Stimulated activated CD4-positive, alpha-beta T cell treated with anti-CD3 and anti-CD28 coated beads, Interleukin-12 subunit alpha, Interleukin-12 subunit beta, amount 100 ng/mL, for 24 hours (primary cell): ENCODE results near the gene ITGA11.
"Not testable (repeated sequence)": the region's sequence is repeated elsewhere in the genome, so short reads cannot be mapped to it uniquely, and the experiment has no call there.

Source experiments
- DNase-seq, 2 experiments: peaks; one replicate each; pipeline ENCODE4 v3.0.0-alpha.2; 2020; ENCODE audit warnings: low read depth in 2 of 2

The ITGA11 gene

GRCh38 chr15:68411343-68411675, 20.7 kb downstream of the ITGA11 start:
- no peak for DNase-seq

- DNase-seq: no peak
Observed at GRCh38 chr15:68410466-68411342, 21.3 kb downstream of the ITGA11 start.

GRCh38 chr15:68409736-68410370, 22.1 kb downstream of the ITGA11 start:
- DNase-seq: no peak

DNA sequence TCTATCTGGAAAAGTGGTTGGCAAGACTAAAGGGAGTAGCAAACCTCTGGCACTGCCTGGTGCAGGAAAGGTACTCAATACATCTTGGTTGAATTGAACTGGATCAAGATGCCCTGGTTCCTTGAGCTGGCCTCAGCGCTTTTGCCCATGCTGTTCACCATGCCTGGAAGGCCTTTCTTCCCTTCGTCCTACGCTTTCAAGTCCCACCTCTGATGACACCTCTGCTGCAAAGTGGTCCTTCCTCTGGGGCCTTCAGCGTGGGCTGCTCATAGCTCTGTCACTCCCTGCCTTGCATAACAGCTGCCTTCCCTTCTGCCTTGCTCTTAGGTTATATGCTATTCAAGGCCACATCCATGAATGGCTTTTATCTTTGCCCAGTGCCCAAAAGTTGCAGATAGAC, 23.0 kb downstream of the ITGA11 start:
- no peak for DNase-seq

DNA sequence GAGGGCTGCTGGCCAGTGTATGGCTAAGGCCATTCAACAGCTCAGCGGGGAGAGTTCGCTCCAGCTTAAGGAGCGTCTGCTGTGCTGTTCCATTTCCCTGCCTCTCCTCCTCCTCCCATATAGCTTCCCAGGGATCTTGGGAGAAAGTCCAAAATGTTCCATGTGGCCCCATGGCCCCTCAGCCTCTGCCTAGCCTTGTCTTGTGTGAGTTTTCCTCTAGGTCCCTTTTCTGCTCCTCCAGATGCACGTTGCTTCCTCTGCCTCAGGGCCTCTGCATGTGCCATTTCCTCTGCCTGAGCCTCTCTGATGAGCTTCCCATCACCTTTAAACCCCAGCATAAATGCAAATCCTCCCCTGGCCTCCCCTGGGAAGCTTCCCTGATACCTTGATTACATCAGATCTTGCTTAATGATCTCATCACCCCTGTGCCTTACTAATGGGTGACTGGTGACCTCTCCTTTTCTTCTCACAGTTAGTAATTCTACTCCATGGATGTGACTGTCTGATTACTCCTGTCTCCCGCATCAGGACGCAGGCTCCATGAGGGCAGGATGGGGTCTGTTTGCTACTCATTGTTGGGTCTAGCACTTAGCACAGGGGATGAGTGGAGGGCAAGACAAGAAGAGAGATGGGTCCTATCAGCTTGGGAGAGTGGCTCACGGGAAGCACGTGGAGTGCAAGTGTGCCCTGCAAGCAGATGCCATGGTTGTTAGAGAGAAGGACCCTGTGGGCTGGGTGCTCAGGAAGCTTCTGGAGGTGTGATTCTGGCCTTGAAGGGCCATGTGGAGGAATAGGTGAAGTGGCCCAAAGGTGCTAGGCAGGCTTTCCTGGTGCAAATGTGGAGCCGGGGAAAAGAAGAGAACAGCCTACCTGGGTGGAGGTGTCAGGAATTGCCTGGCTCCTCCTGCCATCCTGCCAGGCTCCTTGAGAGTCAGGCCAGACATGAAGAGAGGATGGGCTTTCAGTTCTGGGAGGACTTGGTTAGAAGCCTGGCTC, 23.8 kb downstream of the ITGA11 start:
- DNase-seq: no peak

DNA sequence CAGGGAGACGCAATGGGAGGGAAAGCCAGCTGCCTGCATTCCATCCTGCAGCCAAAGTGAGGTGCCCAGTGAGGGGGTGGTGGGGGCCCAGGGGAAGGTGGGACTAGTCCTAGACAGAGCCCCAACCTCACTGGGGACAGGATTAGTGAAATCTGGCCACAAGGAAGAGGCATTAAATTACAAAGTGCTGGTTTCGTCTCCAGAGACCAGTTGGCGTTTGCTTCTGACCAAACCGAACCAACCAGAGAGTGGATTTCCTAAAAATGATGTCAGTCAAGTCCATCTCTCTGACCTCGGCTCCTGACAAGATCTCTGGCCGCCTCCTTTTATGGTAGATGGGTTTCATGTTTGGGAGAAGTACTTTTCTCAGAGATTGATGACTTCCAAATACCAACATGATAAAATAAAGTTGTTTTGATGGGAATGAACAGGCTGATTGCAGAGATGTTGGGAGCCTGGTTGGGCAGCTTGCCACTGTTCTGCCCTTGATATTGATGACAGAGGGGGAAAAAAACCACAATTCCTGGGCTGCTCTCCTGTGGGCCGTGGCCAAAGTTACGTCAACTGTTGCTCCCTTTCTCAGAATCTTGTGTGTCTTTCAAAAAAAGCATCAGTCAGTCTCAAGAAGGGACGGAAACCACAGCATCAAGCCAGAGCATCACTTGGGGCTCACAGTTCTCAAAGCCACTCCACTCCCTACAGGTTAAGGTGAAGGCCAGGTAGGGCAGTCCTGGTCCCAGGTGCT, 24.6 kb downstream of the ITGA11 start:
- DNase-seq: no peak

DNA sequence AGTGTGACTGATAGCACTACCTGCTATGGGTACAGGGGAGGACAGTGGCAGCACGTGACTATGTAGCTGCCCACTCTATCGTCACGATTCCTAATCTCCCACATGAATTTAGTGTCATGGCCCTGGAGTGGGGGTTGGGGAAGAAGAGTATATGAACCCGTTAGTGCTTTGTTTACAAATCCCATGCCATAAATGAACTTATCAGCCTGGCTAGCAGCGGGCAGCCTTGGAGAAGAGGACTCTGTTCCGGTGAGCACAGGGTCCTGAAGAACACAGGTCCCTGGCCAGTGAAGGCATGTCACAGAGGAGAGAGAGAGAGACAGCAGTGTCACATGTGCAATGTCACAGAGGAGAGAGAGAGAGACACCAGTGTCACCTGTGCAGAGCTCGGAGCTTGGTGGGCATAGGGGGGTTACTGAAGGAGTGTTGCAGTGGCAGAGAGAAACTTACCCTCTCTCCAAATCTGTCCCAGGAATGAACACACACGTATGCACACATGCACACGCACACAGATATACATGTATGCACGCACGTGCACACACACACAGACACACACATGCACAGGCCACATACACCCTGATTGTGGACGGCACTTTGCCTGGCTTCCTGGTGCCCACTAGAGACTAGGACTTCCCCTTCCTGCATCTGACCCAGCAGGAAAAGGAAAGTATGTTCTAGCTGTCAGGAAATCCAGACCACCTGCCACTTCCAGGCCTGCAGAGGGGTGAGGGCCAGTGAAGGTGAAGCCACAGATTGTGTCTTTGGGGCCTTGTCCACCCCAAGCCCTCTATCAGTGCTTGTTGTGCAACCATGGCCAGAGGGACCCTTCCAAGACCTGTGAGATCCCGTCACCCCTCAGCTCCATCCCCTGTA, 26.3 kb downstream of the ITGA11 start:
- no peak for DNase-seq

DNA sequence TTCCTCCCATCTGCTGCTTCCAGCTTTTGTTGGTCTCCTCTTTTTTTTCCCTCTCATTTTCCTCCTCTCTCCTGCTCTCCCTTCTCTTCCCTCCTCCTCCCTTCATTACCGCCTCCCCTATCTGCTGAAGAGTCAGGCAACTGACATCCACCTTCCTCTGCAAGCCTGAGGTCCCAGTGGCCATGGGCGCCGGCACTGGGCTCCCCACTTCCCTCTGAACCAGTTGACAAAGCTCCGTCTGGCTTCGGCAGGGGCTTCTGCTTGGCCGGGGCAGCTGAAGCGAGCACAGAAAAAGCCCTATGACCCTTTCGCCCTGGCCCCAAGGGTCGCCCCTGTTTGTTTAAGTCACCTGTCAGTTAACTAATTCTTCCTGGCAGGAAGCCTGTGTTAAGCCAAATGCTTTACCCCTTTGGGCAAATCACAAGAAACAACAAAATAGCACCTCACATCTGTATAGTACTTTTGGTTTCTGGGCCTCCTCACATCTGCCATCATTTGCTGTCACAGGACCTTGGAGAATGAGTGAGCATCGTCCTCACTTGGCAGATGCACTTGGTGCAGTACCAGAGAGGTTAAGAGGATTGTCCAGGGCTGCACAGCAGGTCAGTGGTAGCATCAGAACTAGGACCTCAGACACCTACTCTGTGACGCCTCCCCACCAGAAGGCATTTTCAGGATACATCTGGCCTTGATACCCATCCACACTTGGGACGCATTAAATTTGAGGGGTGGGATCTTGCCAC, 27.7 kb downstream of the ITGA11 start:
- DNase-seq: no peak

DNA sequence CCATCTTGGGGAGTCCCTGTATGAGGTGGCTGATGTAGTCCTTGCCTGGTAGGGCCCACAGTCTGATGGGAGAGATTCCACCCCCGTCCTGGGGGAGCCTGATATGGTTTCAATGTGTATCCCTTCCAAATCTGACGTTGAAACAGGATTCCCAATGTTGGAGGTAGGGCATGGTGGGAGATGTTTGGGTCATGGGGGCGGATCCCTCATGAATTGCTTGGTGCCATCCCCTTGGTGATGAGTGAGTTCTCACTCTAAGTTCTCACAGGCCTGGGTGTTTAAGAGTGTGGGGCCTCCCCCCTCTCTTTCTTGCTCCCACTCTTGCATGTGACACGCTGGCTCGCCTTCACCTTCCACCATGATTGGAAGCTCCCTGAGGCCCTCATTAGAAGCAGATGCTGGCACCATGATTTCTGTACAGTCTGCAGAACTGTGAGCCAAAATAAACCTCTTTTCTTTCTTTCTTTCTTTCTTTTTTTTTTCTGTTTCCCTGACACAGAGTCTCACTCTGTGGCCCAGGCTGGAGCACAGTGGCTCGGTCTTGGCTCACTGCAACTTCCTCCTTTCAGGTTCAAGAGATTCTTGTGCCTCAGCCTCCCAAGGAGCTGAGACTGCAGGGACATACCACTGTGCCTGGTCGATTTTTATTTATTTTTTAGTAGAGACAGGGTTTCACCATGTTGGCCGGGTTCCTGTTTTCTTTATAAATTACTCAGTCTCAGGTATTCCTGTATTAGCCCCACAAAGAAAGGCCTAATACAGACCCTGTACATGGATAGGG, 28.6 kb downstream of the ITGA11 start:
- DNase-seq: no peak

- DNase-seq: no peak
Observed at GRCh38 chr15:68402432-68403160, 29.4 kb downstream of the ITGA11 start.

- DNase-seq: no peak
Observed at GRCh38 chr15:68401496-68402431, 30.2 kb downstream of the ITGA11 start.

GRCh38 chr15:68400066-68400456, 31.9 kb downstream of the ITGA11 start:
- no peak for DNase-seq

GRCh38 chr15:68399096-68400065, 32.6 kb downstream of the ITGA11 start:
- DNase-seq: no peak

GRCh38 chr15:68397999-68398398, 34.0 kb downstream of the ITGA11 start:
- DNase-seq: not testable (repeated sequence)

DNA sequence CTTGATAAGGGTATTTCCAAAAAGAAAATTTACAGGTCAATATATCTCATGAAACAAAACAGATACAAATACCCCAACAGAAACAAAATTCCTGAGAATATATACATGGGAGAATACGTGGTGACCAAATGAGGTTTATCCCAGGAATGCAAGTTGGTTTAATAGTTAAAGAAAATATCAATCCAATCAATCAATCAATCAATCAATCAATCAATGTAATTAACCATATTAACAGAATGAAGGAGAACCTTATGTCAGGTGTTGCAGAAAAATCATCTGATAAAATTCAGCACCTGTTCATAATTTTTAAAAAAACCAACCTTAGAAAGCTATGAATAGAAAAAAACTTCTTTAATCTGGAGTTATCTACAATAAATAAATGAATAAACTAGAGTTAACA, 35.9 kb downstream of the ITGA11 start:
- no peak for DNase-seq

GRCh38 chr15:68391121-68391520, 40.8 kb downstream of the ITGA11 start:
- DNase-seq: no peak
